GM12874 (cell line): Measurements from ENCODE around the gene SGO2.

Experiments
- CTCF ChIP-seq: IDR thresholded peaks from 2 replicates; pipeline ENCODE4 v1.5.1; 2011; ENCODE audit warnings: low read depth, mild to moderate bottlenecking, control low read depth, low read length, moderate library complexity; ENCODE audit not compliant: insufficient read depth

Gene SGO2

GRCh38 chr2:200525882-200526651 is at the start of gene SGO2:
Gene SGO2 (plus strand): TSS chr2:200526207. CDS start chr2:200532976, 6,769 bp downstream.
- TF ChIP-seq CTCF: no peak

- TF ChIP-seq CTCF: no peak
Observed at GRCh38 chr2:200476836-200477235, 49.2 kb upstream of the SGO2 start.

GRCh38 chr2:200477667-200478131 is 48.3 kb upstream of the SGO2 start:
- no peak for TF ChIP-seq CTCF

- TF ChIP-seq CTCF: no peak
Observed at GRCh38 chr2:200479692-200480265, 46.2 kb upstream of the SGO2 start.

GRCh38 chr2:200482194-200482593 is 43.8 kb upstream of the SGO2 start:
- TF ChIP-seq CTCF: no peak

GRCh38 chr2:200483729-200484198 is 42.2 kb upstream of the SGO2 start:
- peak; percentile 75 for TF ChIP-seq CTCF

GRCh38 chr2:200484934-200485333 is 41.1 kb upstream of the SGO2 start:
- no peak for TF ChIP-seq CTCF
